Measurements from ENCODE around the gene RXRA. TPM values are rescaled to one million over a fixed set of nuclear protein-coding genes. Genes with fewer than 3 reads are reported as not detected.

Gene RXRA
- total RNA-seq, 1 experiment from 2014 or later = 31.6 TPM

GRCh38 chr9:134414900-134415425 is 88.7 kb downstream of the RXRA start:
- intact Hi-C loops (cut with micrococcal nuclease; ENCODE audit: unreplicated experiment) = no loop called here
- in situ Hi-C loops (cut with HindIII; ENCODE audit: low pct_unique_long_range_greater_than_20kb, low sequenced_read_pairs) = no loop called here
- CTCF ChIA-PET = no interaction called here
- no peaks in the 10 kb centered on the region for H3K27me3 ChIP-seq (ENCODE audit: control insufficient read depth, insufficient read depth, low read length)
- H3K4me1 ChIP-seq (ENCODE audit: control insufficient read depth, insufficient read depth, low read length) = peaks cover 20% of the 10 kb centered on the region
- TF ChIP-seq REST (IDR thresholded peaks at IDR 0.05; ENCODE audit: insufficient read depth in 1 of 2, low read depth in 2 of 2, low read length in 1 of 2) (no peak), TCF7L2 (IDR thresholded peaks at IDR 0.05; ENCODE audit: low read depth, low read length) (no peak), CTCF (IDR thresholded peaks at IDR 0.05) (no peak), SIN3A (IDR thresholded peaks at IDR 0.05; ENCODE audit: borderline replicate concordance, insufficient read depth, low read depth, low read length) (no peak), POLR2AphosphoS5 (IDR thresholded peaks at IDR 0.05; ENCODE audit: low read depth, low read length) (no peak)
- no peak overlapping the region for H3K27ac ChIP-seq (ENCODE audit: low read length)
- DNase-seq (ENCODE audit: low read depth, low spot score) (no peak), ATAC-seq (no peak)
- BruUV-seq (replicated peaks) = no TSS peak
- H3K9me3 ChIP-seq (ENCODE audit: control insufficient read depth, insufficient read depth, low read depth, low read length) = no peaks in the 10 kb centered on the region
- POLR2A ChIA-PET = no interaction called here
- H3K36me3 ChIP-seq (ENCODE audit: control insufficient read depth, insufficient read depth, low read length) = no peaks in the 10 kb centered on the region
- no peak overlapping the region for H3K4me3 ChIP-seq (ENCODE audit: low read depth in 2 of 2, low read length in 2 of 2)

GRCh38 chr9:134416385-134417015 is 90.2 kb downstream of the RXRA start:
- Histone ChIP-seq H3K36me3 (ENCODE audit: control insufficient read depth, insufficient read depth, low read length) (no peaks in the 10 kb centered on the region), H3K27me3 (ENCODE audit: control insufficient read depth, insufficient read depth, low read length) (no peaks in the 10 kb centered on the region), H3K4me1 (ENCODE audit: control insufficient read depth, insufficient read depth, low read length) (peaks cover 18% of the 10 kb centered on the region), H3K9me3 (ENCODE audit: control insufficient read depth, insufficient read depth, low read depth, low read length) (no peaks in the 10 kb centered on the region), H3K4me3 (ENCODE audit: low read depth in 2 of 2, low read length in 2 of 2) (no peak overlapping the region), H3K27ac (ENCODE audit: low read length) (no peak overlapping the region)
- DNase-seq (ENCODE audit: low read depth, low spot score) = no peak
- in situ Hi-C loops (cut with HindIII; ENCODE audit: low pct_unique_long_range_greater_than_20kb, low sequenced_read_pairs) = no loop called here
- TF ChIP-seq REST (IDR thresholded peaks at IDR 0.05; ENCODE audit: insufficient read depth in 1 of 2, low read depth in 2 of 2, low read length in 1 of 2) (no peak), CTCF (IDR thresholded peaks at IDR 0.05) (no peak), SIN3A (IDR thresholded peaks at IDR 0.05; ENCODE audit: borderline replicate concordance, insufficient read depth, low read depth, low read length) (no peak), TCF7L2 (IDR thresholded peaks at IDR 0.05; ENCODE audit: low read depth, low read length) (no peak), POLR2AphosphoS5 (IDR thresholded peaks at IDR 0.05; ENCODE audit: low read depth, low read length) (no peak)
- CTCF ChIA-PET = no interaction called here
- POLR2A ChIA-PET = no interaction called here
- ATAC-seq = no peak
- intact Hi-C loops (cut with micrococcal nuclease; ENCODE audit: unreplicated experiment) = no loop called here
- no TSS peak for BruUV-seq (replicated peaks)

Measured in Panc1 (cell line).